NOMO-1 (cell line): ENCODE measurements around the gene GRK3.
A peak's percentile ranks its signal among the peaks of the same experiment; 100 is the strongest.

ENCODE experiments used
- DNase-seq, 2 experiments: peaks; one replicate each; lab custom pipeline; 2025; ENCODE audit not compliant: unreplicated experiment in 2 of 2; lab: John Stamatoyannopoulos, UW

GRK3 gene

DNA sequence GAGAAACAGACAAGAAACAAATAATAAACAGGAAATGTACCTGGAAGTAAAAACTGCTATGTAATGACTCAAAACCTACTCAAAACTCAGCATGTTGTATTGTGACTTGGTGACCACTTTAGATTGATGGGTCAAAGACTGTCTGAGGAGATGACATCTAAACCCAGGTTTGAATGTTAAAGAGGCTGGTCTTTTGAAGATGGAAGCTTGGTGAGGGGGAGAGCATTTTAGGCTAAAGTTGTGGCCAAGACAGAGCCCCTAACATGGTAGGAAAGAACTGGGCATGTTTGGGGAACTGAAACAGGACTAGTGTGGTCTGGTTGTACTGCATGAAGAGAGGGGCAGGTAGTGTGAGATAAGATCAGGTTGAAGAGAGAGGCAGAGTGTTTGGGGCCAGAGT, 92.2 kb downstream of the GRK3 start:
- DNase-seq = peak; percentile 32 to 73

GRCh38 chr22:25658633-25659032, 94.2 kb downstream of the GRK3 start:
- no peak for DNase-seq

GRCh38 chr22:25659413-25659812, 94.9 kb downstream of the GRK3 start:
- no peak for DNase-seq

DNA sequence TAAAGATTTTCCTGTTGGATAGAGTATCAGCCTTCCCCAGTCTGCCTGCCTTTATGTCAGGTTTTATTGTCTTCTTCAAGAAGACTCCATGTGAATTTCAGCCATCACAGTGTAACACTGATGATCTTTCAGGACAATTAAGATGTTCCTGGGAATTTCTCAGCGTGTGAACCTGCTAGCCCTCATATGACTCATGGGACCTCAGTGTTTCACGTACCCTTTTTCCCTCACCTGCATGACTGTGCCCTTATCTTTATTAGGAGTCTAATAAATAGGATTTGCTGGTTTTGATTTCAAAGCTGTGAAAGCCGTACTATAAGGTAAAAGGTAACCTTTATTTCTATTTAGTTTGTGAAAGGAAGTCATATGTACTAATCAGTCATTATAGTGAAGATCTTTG, 95.9 kb downstream of the GRK3 start:
- DNase-seq = no peak

DNA sequence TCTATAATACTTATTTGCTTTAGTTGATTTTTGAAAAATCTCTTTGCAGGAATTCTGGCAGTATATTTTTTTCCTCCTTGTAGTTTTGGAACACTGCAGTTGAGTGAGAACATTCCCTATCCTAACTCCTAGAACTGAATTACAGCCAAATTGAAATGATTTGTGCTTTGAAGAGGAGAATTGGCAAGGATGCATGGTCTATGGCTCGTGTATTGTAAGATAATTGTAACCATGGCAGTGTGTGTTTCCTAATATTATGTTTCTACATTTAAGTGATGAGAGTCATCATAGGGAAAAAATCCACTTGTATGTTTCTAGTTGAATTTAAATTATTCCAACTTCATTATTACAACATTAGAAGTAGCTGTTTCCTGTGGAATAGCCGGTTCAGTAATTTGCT, 96.6 kb downstream of the GRK3 start:
- DNase-seq = no peak

DNA sequence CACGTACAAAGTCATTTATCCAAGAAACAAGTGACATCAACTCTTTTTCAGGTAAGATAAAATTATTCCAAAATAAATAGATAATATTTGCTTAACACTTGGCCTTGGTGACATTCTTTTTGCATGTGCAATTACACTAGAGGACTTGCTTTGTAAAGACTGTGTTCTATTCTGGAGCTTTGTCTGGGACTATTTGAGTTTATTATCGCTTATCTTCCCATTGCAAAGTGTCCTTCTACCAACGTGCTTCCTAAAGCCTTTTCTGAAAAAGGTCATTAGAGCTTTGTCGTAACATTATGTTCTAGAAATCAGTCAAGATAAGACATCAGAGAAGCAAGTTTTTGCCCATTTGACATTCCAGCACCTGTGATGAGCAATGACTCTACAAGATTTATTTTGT, 99.2 kb downstream of the GRK3 start:
- DNase-seq = no peak

DNA sequence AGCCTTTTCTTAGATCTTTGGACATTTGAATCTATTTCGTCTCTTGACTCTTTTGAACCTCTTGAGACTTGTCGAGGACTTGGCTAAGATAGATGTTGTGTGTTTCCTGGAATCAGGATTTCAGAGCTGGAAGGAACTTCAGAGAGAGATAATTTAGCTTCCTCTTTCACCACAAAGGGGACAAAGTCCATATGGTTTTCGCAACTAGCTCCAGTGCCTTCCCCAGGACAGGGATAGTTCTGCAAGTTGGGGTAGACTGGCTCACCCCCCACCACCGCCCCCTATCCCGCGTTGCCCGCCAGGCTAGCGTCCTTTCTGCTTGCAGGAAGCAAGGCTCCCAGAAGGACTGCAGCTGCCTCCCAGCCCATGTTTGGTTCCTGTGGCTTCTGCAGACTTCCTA, 101.8 kb downstream of the GRK3 start:
- peak; percentile 44 to 71 for DNase-seq

DNA sequence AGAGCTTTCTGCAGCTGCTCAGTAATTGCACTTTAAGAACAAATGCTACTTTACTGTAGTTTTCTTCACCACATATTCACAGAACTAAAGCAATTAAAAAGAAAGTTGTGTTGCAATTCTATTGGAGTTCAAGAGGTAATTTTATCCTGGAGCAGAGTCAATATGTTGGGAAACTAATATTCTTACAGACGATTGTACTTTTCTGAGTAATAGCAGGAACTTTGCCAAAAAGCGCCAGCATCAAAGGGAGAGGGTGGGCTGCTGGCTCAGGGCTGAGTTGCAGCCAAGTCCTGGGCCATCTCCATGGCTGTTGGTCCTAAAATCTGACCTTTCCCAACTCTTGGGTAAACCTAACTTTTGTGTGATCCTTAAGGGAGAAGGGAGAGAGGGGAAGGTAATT, 104.0 kb downstream of the GRK3 start:
- DNase-seq = no peak

GRCh38 chr22:25669253-25670069, 105.0 kb downstream of the GRK3 start:
- peak; percentile 34 to 50 for DNase-seq

- DNase-seq = no peak
Measured at GRCh38 chr22:25670070-25670461, 105.6 kb downstream of the GRK3 start.

GRCh38 chr22:25672289-25673084, 108.0 kb downstream of the GRK3 start:
- DNase-seq = no peak

DNA sequence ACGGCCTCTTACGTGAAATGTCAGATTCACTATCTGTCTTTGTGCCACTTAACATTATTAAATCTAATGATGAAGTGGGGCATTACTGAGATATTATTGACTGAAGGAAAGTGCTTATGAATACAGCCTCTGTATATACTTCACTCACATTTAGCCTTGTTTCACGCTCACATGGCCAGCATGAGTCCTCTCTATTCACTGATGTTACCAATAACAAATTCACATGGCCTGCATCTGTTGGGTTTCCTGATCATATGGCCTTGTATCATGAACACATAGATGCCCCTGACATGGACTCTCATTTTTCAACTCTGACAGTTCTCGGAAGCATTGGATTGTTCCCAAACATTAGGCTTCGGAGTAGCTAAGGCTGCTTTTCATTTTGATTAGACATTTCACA, 109.2 kb downstream of the GRK3 start:
- no peak for DNase-seq

DNA sequence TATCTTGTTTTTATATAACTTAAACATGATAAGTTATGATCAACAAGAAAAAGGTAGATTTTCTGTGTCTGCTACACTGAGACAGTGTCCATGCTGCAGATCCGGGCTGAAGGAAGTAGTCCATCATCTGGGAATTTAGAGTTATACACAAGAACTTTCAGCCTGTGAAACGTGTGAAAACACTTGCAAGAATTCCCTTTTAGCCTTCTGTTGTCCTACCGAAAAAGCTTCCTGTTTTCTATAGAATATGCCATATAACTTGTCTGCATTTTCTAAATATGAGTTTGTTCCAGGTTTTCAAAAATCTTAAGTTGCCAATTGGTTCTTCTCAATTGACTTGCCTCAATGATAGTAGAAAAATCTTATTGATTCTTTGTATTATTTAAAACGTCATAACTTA, 113.2 kb downstream of the GRK3 start:
- no peak for DNase-seq

DNA sequence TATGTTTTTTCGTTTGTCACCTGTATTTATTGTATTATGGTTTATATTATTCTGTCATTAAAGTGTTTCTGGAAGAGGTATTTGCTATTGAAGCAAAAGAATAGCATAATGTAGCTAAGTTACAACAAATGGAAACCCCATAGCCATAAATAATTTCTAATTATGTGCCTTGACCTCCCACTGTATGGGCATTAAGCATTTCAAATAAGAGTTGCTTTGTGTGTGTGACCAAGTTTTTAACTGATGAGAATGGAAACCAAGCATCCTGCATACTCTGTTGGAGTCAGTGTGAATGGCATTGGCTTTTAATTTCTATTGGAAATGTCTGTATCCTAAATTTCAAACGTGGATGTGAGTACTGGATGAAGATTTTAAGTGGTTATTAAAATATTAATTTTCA, 115.6 kb downstream of the GRK3 start:
- DNase-seq = no peak

DNA sequence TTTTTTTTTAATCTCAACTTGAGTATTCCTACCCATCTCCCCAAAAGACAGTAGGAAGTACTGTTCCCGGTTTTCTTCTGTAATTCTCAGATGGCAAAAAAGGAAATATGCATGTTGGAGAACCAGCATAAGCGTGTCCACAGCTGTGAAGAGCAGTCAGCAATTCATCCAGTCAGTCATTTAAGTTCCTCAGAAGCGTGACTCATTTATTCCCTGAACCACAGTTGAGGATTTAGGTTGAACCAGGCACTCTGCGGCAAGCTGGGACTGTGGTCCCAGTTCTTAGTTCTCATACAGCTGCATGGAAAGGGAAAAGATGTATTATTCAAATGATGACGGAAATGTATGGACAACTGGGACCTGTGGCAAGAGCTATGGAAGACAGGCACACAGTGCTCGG, 116.5 kb downstream of the GRK3 start:
- no peak for DNase-seq

GRCh38 chr22:25682109-25682508, 117.6 kb downstream of the GRK3 start:
- no peak for DNase-seq

DNA sequence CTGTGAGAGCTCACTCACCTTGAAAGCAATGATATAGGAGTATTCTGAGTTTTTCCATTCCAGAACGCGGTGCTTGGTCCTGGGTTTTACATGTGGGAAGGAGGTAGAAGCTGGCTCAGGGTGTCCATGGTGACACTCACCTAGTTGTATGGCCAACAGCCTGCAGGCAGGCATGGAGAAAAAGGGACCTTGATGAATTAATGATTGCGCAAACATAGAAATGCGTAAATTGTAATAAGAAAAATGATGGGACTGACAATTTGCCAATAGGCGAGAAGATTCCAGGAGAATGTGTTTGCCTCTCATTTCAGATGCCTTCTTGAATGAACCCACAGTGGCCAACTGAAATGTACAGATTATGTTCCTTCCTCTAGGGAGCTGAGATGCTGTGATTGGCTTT, 124.2 kb downstream of the GRK3 start:
- DNase-seq = no peak

DNA sequence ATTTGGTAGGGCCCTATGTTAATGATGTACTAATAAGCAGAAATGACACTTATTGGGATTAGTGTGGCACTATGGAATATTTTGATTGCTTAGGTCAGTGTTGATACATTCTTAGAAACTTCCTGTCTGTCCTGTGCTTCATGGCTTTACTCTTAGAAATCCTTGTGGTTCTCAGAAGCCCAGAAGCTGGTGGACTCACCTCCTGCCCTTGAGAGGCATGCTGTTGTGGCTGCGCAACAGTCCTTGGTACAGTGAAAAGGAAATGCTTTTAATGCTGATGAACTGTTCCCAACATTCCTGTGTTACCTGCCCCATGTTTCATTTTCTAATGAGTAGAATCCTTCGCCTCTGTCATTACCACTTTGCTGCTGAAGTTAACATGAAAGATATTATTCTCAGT, 125.2 kb downstream of the GRK3 start:
- no peak for DNase-seq

DNA sequence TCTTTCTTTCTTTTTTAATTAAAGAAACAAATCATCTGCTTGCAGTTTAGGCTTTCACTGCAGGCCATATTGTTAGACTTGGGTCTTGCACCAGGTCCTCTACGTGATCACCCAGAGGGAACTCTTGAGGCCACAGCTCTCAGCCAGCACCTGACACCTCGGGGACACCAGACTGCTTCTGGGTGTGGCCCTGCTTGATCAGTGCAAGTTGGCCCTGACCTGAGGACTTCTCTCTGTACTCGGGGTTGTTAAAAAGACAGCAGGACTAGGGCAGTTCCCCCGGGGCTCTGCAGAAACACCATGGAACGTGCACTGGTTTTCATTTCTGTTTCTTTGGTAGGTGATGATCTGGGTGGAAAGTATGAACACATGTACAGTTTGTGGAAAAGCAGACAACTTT, 126.3 kb downstream of the GRK3 start:
- DNase-seq = no peak

GRCh38 chr22:25692397-25693267, 128.2 kb downstream of the GRK3 start:
- DNase-seq = no peak

DNA sequence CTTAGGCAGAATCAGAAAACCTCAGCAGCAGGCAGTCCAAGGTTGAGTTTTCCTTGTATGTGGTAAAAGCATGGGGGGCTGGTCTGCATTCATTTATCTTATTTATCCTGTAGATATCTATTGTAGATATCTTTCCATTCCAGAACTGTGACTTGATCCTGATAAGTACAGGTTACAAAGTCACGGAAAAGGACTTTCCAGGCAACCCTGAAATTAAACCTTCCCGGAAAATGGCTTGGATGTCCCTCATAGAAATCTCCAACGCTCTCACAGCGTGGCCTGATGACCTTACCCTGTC, 128.7 kb downstream of the GRK3 start:
- no peak for DNase-seq
